ENCODE data around the gene COPG2.
"Not testable (repeated sequence)": the region's sequence is repeated elsewhere in the genome, so short reads cannot be mapped to it uniquely, and the experiment has no call there.

Gene COPG2

DNA sequence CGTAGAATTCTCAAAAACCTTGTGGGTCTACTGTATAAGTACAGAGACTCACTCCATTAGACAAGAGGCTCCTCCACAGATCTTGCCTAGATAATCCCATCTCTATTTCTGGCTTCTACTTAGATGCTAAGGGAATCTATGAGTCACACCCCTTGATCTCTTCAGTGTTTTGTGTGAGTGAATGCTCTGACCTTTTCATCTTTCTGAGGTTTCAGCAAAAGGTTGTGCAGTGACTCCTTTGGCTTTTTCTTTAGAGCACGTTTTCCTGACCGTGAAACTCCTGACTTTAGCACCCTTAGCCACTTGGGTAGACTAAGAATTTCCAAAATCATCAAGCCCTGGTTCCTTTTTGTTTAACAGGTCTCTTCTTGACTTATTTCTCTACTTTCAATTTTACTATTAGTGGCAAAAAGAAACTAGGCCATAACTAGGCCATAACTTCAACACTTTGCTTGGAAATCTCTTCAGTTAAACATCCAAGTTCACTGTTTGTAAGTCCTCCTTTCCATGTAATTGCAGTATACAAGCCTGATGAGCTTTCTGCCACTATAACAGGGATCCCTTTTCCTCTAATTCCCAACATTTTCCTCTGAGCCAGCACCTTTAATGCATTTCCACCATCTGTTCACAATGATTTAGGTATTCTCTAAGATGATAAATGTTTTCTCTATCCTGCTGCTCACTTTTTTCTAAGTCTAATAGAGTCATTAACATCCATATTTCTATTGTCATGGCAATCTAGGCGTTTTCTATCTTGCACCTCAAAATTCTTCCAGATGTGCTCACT, 19.4 kb downstream of the COPG2 start:
- DNase-seq = no peak

DNA sequence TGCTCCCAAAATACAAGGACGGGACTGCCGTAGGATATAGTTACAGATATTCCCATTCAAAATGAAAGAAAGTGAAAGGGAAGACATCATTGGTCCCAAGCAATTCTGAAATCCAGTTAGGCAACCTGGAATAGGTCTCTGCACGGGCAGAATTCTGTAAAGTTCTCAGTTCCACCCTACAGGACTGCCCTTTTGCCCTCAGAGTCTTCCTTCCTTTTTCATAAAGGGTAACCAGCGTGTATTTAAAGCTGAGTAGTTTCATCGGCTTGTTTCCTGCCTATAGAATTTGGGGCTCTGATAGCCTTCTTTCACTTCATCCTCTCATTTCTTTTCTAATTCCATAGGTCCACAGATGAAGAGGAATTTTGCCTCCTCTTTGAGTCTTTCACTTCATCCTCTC, 20.0 kb downstream of the COPG2 start:
- DNase-seq = no peak

DNA sequence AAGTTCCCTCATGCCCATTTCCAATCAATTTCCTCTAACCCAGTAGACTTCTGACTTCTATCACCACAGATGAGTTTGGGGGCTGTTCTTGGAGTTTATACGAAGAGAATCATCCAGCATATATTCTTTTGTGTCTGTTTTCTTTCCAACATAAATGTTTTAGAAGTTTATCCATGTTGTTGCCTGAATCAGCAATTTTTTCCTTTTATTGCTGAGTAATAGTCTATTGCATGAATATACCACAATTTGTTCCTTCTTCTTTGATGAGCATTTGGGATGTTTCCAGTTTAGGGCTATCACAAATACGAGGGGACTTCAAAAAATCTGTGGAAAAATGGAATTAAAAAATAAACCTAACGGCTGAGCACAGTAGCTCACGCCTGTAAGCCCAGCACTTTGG, 26.2 kb downstream of the COPG2 start:
- DNase-seq = no peak

DNA sequence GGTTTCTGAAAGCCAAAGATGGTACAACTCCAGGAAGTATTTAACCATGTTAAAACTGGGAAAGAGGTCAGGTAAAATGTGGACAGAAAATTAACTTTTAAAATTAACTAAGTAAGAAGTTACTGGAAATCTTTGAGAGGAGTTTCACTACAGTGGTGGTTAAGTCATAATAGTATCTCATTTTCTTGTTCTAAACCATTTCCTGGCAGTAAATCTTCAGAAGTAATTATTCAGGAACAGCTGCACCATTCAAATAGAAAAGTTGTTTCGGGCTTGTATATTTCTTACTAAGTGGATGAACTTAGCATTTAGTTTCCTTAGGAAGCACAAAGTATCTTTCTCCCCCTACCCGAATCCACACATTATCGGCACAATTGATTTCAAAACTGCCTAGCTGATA, 27.1 kb downstream of the COPG2 start:
- no peak for DNase-seq

GRCh38 chr7:130641040-130641439, 27.5 kb downstream of the COPG2 start:
- DNase-seq = no peak

- DNase-seq = no peak
Observed at GRCh38 chr7:130639388-130639787, 29.2 kb downstream of the COPG2 start.

- DNase-seq = no peak
Observed at GRCh38 chr7:130632111-130632510, 36.4 kb downstream of the COPG2 start.

- no peak for DNase-seq
Observed at GRCh38 chr7:130628901-130629300, 39.6 kb downstream of the COPG2 start.

- no peak for DNase-seq
Observed at GRCh38 chr7:130627775-130628174, 40.8 kb downstream of the COPG2 start.

GRCh38 chr7:130622866-130623265, 45.7 kb downstream of the COPG2 start:
- no peak for DNase-seq

DNA sequence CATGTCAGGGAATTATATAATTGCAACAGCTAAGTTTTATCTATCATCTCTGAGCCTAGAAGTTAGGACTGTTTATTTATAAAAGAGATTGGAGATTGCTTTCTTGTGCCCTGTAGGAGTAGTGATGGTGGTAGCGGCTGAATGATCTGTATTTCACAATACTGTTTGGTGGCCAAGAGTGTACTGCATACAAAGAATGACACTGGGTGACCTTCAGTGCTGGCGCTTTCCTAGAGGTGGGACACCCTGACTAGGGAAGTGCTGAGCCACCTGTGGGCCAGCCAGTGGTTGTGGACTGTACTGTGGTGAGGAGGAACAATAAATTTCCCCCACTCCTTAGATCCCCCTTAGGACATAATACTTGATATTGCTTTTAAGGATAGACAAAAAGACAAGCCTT, 53.0 kb downstream of the COPG2 start:
- no peak for DNase-seq

GRCh38 chr7:130614449-130614848, 54.1 kb downstream of the COPG2 start:
- no peak for DNase-seq

DNA sequence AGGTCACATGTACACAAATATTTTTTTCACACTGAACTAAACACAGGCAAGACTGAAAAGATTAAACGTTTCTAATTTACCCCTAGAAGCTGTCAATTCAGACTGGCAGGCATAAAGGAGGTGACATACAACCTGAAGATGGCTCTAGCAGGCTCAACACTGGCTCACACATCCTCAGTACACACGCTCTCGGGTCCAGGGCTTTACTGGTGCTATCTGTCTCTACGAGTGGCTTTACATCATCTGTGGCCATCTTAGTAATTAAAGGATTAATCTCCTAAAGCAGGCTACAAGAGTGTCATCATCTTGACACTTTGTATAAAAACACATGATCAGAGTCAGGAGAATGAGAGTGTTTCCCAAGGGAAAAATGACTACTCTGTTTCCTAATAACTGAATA, 57.3 kb downstream of the COPG2 start:
- no peak for DNase-seq

- DNase-seq = not testable (repeated sequence)
Observed at GRCh38 chr7:130607066-130607465, 61.5 kb downstream of the COPG2 start.

DNA sequence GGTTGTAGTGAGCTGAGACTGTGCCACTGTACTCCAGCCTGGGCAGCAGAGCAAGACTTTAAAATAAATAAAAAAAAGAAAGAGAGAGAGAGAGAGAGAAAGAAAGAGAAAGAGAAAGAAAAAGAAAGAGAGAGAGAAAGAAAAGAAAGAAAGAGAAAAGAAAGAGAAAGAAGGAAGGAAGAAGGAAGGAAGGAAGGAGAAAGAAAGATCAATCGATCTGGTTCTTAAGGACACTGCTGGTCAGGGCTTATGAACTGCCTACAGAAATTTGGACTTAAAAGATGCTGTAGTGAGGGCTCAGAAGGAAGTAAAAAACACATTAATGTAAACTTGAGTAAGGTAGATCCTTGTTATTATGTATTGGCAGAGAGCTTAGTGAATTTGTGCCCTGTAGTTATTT, 62.4 kb downstream of the COPG2 start:
- no peak for DNase-seq

GRCh38 chr7:130598056-130598455, 70.5 kb downstream of the COPG2 start:
- peak; percentile 47 to 48 for DNase-seq

DNA sequence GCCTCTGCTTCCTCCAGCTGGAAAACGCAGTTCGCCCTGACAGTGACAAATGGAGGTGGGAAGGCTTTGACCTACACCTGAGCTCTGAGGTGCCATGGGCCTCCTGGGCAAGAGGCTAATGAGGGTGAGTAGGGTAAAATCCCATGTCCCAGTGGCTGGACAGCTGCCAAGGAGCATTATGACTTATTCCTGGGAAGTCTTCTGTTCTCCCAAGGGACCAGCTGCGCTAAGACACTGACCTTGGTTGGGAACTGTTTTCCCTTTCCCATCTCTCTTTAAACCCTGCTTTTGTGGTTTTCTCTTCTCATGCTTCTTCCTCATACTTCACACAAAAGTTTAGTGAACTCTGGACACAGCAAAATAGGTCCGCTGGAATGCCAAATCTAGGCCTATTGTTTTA, 72.6 kb downstream of the COPG2 start:
- no peak for DNase-seq

DNA sequence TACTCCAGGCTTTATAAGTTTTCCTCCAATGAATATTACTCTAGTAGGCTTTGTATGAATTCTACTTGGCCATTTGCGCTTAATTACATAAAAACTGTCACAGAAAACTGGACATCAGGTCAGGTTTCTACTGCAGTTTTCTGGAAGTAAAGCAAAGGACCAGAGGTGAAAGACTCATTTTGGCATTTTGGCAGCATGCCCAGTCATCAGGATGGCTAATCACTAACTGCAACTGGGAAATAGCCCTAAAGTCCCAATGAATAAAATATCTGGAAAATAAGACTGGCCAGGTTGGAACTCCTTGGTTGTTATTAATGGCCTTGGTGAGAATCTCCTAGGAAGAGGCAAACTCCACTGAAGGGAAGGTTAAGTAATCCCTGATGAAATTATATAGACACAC, 75.5 kb downstream of the COPG2 start:
- DNase-seq = no peak

- not testable (repeated sequence) for DNase-seq
Observed at GRCh38 chr7:130591464-130591863, 77.1 kb downstream of the COPG2 start.

DNA sequence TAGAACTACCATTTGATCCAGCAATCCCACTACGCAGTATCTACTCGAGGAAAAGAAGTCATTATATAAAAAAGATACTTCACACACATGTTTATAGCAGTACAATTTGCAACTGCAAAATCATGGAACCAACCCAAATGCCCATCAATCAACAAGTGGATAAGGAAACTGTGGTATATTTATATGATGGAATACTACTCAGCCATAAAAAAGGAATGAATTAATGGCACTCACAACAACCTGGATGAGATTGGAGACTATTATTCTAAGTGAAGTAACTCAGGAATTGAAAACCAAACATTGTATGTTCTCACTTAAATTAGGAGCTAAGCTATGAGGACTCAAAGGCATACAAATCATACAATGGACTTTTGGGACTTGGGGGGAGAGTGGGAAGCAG, 82.6 kb downstream of the COPG2 start:
- DNase-seq = not testable (repeated sequence)

DNA sequence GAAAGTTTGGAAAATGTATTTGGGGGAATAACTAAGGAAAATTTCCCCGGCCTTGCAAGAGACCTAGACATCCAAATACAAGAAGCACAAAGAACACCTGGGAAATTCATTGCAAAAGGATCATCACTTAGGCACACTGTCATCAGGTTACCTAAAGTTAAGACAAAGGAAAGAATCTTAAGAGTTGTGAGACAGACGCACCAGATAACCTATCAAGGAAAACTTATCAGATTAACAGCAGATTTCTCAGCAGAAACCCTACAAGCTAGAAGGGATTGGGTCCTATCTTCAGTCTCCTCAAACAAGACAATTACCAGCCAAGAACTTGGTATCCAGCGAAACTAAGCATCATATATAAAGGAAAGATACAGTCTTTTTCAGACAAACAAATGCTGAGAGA, 93.4 kb downstream of the COPG2 start:
- DNase-seq = not testable (repeated sequence)

DNA sequence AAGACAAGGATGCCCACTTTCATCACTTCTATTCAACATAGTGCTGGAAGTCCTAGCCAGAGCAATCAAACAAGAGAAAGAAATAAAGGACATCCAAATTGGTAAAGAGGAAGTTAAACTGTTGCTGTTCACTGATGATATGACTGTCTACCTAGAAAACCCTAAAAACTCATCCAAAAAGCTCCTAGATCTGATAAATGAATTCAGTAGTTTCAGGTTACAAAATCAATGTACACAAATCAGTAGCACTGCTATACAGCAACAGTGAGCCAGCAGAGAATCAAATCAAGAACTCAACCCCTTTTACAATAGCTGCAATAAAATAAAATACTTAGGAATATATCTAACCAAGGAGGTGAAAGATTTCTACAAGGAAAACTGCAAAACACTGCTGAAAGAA, 98.4 kb downstream of the COPG2 start:
- DNase-seq = not testable (repeated sequence)

- DNase-seq = no peak
Observed at GRCh38 chr7:130566898-130567280, 101.7 kb downstream of the COPG2 start.

DNA sequence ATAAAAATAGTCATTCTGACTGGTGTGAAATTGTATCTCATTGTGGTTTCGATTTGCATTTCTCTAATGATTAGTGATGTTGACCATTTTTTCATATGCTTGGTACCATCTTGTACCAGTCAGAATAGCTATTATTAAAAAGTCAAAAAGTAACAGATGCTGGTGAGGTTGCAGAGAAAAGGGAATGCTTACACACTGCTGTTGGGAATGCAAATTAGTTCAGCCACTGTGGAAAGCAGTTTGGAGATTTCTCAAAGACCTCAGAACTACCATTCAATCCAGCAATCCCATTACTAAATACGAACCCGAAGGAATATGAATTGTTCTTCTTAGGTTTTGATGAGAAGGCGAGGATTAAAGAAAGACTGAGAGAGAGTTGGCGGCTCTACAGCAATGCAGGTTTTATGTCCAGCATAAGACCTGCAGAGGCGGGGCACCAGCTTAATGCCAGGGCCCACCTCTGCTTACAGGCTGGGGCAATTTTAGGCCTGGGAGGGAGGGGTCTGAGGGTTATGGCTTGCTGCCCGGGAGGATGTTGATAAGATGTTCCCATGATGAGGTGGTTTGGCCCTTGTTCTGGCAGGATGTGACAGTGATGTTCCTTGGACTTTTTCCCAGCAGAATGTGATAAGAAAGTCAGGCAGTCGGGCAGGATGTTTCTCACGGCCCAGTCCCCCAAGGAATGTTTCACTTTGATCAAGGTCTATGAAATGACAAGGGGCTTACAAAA, 102.2 kb downstream of the COPG2 start:
- no peak for DNase-seq

GRCh38 chr7:130560972-130561371, 107.6 kb downstream of the COPG2 start:
- DNase-seq = no peak
